SK-N-MC (cell line): Measurements from ENCODE around the gene LRRC36.

Experiments
- EZH2 ChIP-seq: fragments of 200-600 bp; sonication (generic); IDR thresholded peaks from one replicate; pipeline ENCODE4 v1.6.1; 2017; ENCODE audit warnings: antibody characterized with exemption
- FOXP2 ChIP-seq: optimal IDR thresholded peaks from 2 replicates; pipeline ENCODE3; 2011; ENCODE audit warnings: mild to moderate bottlenecking, moderate library complexity; ENCODE audit not compliant: insufficient read depth; ENCODE audit errors: extremely low read length, control extremely low read depth
- POLR2AphosphoS5 ChIP-seq: IDR thresholded peaks from 2 replicates; pipeline ENCODE4 v1.6.1; 2012; ENCODE audit warnings: mild to moderate bottlenecking, low read depth, low read length, borderline replicate concordance

DNA sequence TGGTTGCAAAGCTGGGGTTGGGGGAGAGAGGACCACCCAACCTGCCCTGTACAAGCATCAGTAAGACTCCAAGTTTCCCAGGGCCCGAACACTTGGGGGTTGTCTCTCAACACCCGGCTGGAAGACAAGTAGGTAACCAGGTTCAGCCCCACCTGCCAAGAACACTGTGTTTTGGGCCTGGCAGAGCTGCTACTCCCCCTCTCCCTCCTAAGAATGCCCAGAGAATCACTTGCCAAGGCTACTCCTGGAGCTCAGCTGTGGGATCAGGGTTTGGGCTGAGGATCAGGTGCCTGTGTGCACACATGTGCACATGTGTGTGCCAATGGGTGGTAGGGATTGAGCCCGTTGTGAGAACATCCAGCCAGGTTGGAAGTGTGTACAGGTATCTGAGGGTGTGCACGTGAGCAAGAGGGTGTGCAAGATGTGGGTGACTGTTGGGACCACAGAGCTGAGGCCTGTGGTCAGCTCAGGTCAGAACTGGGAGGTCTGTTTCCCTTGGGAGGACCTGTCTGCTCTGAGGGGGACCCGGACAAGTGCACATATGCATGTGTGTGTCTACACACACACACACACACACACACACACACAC is 106.6 kb downstream of the LRRC36 start:
- TF ChIP-seq EZH2, result no peak
- TF ChIP-seq POLR2AphosphoS5, result no peak
- TF ChIP-seq FOXP2, result no peak
